SKM-1 treated with dmso at 0.1 percent for 144 hours (cell line): ENCODE data around the gene MAB21L2.

ENCODE experiments used
- DNase-seq: peaks from one replicate; lab custom pipeline; 2025; ENCODE audit not compliant: unreplicated experiment; lab: John Stamatoyannopoulos, UW

Gene MAB21L2

GRCh38 chr4:150574678-150575077 lies 7.3 kb upstream of the MAB21L2 start:
- no peak for DNase-seq

- no peak for DNase-seq
Measured at GRCh38 chr4:150577796-150578195, 4.2 kb upstream of the MAB21L2 start.

- DNase-seq, result no peak
Measured at GRCh38 chr4:150578745-150579501, 3.0 kb upstream of the MAB21L2 start.

- no peak for DNase-seq
Measured at GRCh38 chr4:150579551-150580234, 2.3 kb upstream of the MAB21L2 start.

GRCh38 chr4:150580306-150580705 lies 1.6 kb upstream of the MAB21L2 start:
- DNase-seq, result no peak

GRCh38 chr4:150581056-150581605 lies 820 bp upstream of the MAB21L2 start:
- DNase-seq, result no peak

GRCh38 chr4:150581641-150582051 lies 305 bp upstream of the MAB21L2 start:
- no peak for DNase-seq

- DNase-seq, result no peak
Measured at GRCh38 chr4:150582873-150583286, 929 bp downstream of the MAB21L2 start.

GRCh38 chr4:150583287-150584110 lies 1.5 kb downstream of the MAB21L2 start:
- no peak for DNase-seq

GRCh38 chr4:150584111-150584915 lies 2.4 kb downstream of the MAB21L2 start:
- no peak for DNase-seq

- DNase-seq, result no peak
Measured at GRCh38 chr4:150585611-150586010, 3.7 kb downstream of the MAB21L2 start.

GRCh38 chr4:150586162-150586810 lies 4.3 kb downstream of the MAB21L2 start:
- no peak for DNase-seq

GRCh38 chr4:150588316-150588715 lies 6.4 kb downstream of the MAB21L2 start:
- no peak for DNase-seq

- no peak for DNase-seq
Measured at GRCh38 chr4:150589157-150589556, 7.2 kb downstream of the MAB21L2 start.

GRCh38 chr4:150590631-150591030 lies 8.7 kb downstream of the MAB21L2 start:
- DNase-seq, result no peak

- DNase-seq, result no peak
Measured at GRCh38 chr4:150591406-150591805, 9.5 kb downstream of the MAB21L2 start.

- DNase-seq, result no peak
Measured at GRCh38 chr4:150591904-150592303, 10.0 kb downstream of the MAB21L2 start.

- no peak for DNase-seq
Measured at GRCh38 chr4:150593996-150594395, 12.0 kb downstream of the MAB21L2 start.

- no peak for DNase-seq
Measured at GRCh38 chr4:150598909-150599308, 17.0 kb downstream of the MAB21L2 start.

- DNase-seq, result no peak
Measured at GRCh38 chr4:150599547-150599946, 17.6 kb downstream of the MAB21L2 start.
